ENCODE measurements around the gene IFNA2.

GRCh38 chr9:21340735-21341134, 44.5 kb downstream of the IFNA2 start:
- no peak for TF ChIP-seq CTCF (conservative IDR thresholded peaks at IDR 0.05; ENCODE audit: low read depth, low read length)
- no peak for TF ChIP-seq EZH2 (IDR thresholded peaks at IDR 0.05; ENCODE audit: borderline replicate concordance, low read depth, low read length, poor library complexity, severe bottlenecking)
